Neutrophil (primary cell): Measurements from ENCODE around the gene REV3L.

Experiments
- H3K27ac ChIP-seq: fragments of 200-600 bp; sonication (generic); 2 replicates; pipeline ENCODE4 v1.5.1; 2016; ENCODE audit warnings: mild to moderate bottlenecking, moderate library complexity
- H3K27me3 ChIP-seq: fragments of 200-600 bp; sonication (generic); 2 replicates; pipeline ENCODE4 v1.6.0; 2016; ENCODE audit warnings: mild to moderate bottlenecking
- H3K36me3 ChIP-seq: fragments of 200-600 bp; sonication (generic); 2 replicates; pipeline ENCODE4 v1.5.1; 2017
- H3K4me1 ChIP-seq, 2 experiments: fragments of 200-600 bp in 1 of 2; sonication (generic) in 1 of 2; 1 replicate in 1 of 2; 2 replicates in 1 of 2; pipeline versions ENCODE4 v1.5.1 to v1.6.1; 2013 to 2016; ENCODE audit warnings: low read depth in 1 of 2, low read length in 1 of 2, mild to moderate bottlenecking in 1 of 2, moderate library complexity in 1 of 2; ENCODE audit not compliant: control insufficient read depth in 1 of 2, insufficient read depth in 1 of 2
- H3K4me3 ChIP-seq, 2 experiments: fragments of 200-600 bp in 1 of 2; sonication (generic) in 1 of 2; 1 replicate in 1 of 2; 2 replicates in 1 of 2; pipeline ENCODE4 v1.5.1; 2013 to 2016; ENCODE audit warnings: low read depth in 1 of 2, low read length in 1 of 2, mild to moderate bottlenecking in 1 of 2, moderate library complexity in 1 of 2
- H3K9me3 ChIP-seq: fragments of 200-600 bp; sonication (generic); 2 replicates; pipeline ENCODE4 v1.5.1; 2016
- CTCF ChIP-seq: fragments of 200-600 bp; sonication (generic); IDR thresholded peaks from 2 replicates; pipeline ENCODE4 v1.5.1; 2016; ENCODE audit warnings: antibody characterized with exemption

Gene REV3L

GRCh38 chr6:111472933-111473435, 10.0 kb downstream of the REV3L start:
- Histone ChIP-seq H3K9me3 (no peaks in the 10 kb centered on the region), H3K4me3 (no peak overlapping the region), H3K27me3 (no peaks in the 10 kb centered on the region), H3K27ac (no peak overlapping the region), H3K4me1 (no peaks in the 10 kb centered on the region), H3K36me3 (no peaks in the 10 kb centered on the region)
- no peak for TF ChIP-seq CTCF

GRCh38 chr6:111471958-111472357, 11.1 kb downstream of the REV3L start:
- H3K4me1 ChIP-seq: no peaks in the 10 kb centered on the region
- no peak overlapping the region for H3K27ac ChIP-seq
- H3K9me3 ChIP-seq: no peaks in the 10 kb centered on the region
- no peak overlapping the region for H3K4me3 ChIP-seq
- no peaks in the 10 kb centered on the region for H3K27me3 ChIP-seq
- no peak for TF ChIP-seq CTCF
- H3K36me3 ChIP-seq: peaks cover 4% of the 10 kb centered on the region

GRCh38 chr6:111471533-111471932, 11.5 kb downstream of the REV3L start:
- H3K27me3 ChIP-seq: no peaks in the 10 kb centered on the region
- H3K4me1 ChIP-seq: no peaks in the 10 kb centered on the region
- no peak overlapping the region for H3K27ac ChIP-seq
- H3K36me3 ChIP-seq: peaks cover 4% of the 10 kb centered on the region
- no peak for TF ChIP-seq CTCF
- no peak overlapping the region for H3K4me3 ChIP-seq
- no peaks in the 10 kb centered on the region for H3K9me3 ChIP-seq

- Histone ChIP-seq H3K4me1 (no peaks in the 10 kb centered on the region), H3K27me3 (no peaks in the 10 kb centered on the region), H3K36me3 (peaks cover 4% of the 10 kb centered on the region), H3K4me3 (no peak overlapping the region), H3K9me3 (no peaks in the 10 kb centered on the region), H3K27ac (no peak overlapping the region)
- no peak for TF ChIP-seq CTCF
Measured at GRCh38 chr6:111470991-111471390, 12.0 kb downstream of the REV3L start.

- no peaks in the 10 kb centered on the region for H3K9me3 ChIP-seq
- H3K4me3 ChIP-seq: no peak overlapping the region
- no peak overlapping the region for H3K27ac ChIP-seq
- no peaks in the 10 kb centered on the region for H3K4me1 ChIP-seq
- peaks cover 4% of the 10 kb centered on the region for H3K36me3 ChIP-seq
- H3K27me3 ChIP-seq: no peaks in the 10 kb centered on the region
- TF ChIP-seq CTCF: no peak
Measured at GRCh38 chr6:111469543-111469942, 13.5 kb downstream of the REV3L start.
